KOPT-K1 (cell line): ENCODE data around the gene NBEA.
"Not testable (repeated sequence)": the region's sequence is repeated elsewhere in the genome, so short reads cannot be mapped to it uniquely, and the experiment has no call there.

Experiments
- H3K27ac ChIP-seq: fragments of 200-600 bp; sonication (generic); 2 replicates; pipeline ENCODE4 v1.5.1; 2016; ENCODE audit warnings: antibody characterized with exemption, mild to moderate bottlenecking, low read depth, low read length; ENCODE audit not compliant: poor library complexity, severe bottlenecking
- H3K36me3 ChIP-seq: fragments of 200-600 bp; sonication (generic); 2 replicates; pipeline ENCODE4 v1.5.1; 2017; ENCODE audit warnings: antibody characterized with exemption, mild to moderate bottlenecking, low read length, moderate library complexity; ENCODE audit not compliant: insufficient read depth
- H3K9me3 ChIP-seq: fragments of 200-600 bp; sonication (generic); 2 replicates; pipeline ENCODE4 v1.5.1; 2017; ENCODE audit warnings: antibody characterized with exemption, low read length, mild to moderate bottlenecking; ENCODE audit not compliant: insufficient read depth, poor library complexity, severe bottlenecking

Gene NBEA, protein sequence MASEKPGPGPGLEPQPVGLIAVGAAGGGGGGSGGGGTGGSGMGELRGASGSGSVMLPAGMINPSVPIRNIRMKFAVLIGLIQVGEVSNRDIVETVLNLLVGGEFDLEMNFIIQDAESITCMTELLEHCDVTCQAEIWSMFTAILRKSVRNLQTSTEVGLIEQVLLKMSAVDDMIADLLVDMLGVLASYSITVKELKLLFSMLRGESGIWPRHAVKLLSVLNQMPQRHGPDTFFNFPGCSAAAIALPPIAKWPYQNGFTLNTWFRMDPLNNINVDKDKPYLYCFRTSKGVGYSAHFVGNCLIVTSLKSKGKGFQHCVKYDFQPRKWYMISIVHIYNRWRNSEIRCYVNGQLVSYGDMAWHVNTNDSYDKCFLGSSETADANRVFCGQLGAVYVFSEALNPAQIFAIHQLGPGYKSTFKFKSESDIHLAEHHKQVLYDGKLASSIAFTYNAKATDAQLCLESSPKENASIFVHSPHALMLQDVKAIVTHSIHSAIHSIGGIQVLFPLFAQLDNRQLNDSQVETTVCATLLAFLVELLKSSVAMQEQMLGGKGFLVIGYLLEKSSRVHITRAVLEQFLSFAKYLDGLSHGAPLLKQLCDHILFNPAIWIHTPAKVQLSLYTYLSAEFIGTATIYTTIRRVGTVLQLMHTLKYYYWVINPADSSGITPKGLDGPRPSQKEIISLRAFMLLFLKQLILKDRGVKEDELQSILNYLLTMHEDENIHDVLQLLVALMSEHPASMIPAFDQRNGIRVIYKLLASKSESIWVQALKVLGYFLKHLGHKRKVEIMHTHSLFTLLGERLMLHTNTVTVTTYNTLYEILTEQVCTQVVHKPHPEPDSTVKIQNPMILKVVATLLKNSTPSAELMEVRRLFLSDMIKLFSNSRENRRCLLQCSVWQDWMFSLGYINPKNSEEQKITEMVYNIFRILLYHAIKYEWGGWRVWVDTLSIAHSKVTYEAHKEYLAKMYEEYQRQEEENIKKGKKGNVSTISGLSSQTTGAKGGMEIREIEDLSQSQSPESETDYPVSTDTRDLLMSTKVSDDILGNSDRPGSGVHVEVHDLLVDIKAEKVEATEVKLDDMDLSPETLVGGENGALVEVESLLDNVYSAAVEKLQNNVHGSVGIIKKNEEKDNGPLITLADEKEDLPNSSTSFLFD (N-terminal part only)

DNA sequence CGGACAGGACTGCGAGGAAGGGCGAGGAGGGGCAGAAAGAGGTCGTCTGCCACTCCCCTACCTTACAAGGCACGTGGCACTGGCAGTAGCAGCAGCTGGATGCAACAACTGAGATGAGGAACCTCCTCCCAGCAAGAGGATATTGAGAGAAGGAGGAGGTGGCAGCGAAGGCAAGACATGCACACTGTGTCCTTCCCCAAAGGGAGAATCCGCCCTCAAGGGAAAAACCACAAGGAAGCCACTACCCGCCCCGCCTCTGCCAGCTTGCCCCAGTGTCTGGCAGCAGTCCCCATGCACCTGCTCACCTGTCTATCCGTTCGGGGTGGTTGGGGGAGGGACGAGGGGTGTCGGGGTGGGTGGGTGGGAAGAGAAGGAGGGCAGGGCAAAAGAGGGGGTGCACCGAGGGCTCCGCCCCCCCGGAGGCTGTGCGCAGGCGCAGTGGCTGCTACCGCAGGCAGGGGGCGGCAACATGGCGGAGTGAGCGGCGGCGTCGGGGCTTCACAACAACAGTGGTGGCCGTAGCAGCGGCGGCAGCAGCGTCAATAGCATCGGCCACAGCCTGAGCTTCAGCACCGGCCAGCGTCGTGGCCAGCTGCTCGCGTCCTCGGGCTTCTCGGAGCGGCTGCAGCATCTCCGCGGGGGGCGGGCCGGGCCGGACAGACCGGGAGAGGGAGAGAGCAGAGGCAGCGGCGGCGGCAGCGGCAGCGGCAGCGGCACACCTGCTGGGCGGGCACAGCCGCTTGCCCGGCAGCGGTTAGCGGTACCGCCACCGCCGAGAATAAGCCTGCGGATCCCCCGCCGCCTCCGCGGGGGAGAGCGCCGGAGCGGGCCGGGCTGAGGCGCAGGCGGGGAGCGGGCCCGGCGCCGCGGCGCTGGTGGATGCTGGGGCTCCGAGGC, at the start of gene NBEA:
Gene NBEA, plus strand, starts transcription at position 436 of the 897 bp plus-strand sequence. CDS start 551 bp downstream, outside the sequence.
- no peaks in the 10 kb centered on the region for H3K9me3 ChIP-seq
- H3K27ac ChIP-seq = no peak within 1 kb of the TSS
- H3K36me3 ChIP-seq = no peaks in the 10 kb centered on the region

DNA sequence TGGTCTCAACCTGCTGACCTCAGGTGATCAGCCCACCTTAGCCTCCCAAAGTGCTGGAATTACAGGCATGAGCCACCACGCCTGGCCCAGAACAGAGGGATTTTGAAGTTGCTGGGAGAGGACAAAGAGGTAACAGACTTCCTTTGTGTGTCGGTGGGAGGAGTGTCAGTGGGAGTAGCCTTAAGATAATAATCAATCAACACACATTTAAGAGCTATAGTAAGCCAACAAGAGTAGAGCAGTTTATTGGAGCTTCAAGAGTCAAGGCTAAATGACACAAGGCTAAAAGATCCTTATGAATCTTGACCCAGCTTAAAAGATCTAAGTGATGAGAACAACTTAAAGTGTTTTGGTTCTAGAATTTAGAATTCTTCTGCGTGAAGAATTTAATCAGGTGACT, 47.3 kb upstream of the NBEA start:
- Histone ChIP-seq H3K9me3 (no peaks in the 10 kb centered on the region), H3K36me3 (no peaks in the 10 kb centered on the region), H3K27ac (no peak overlapping the region)

DNA sequence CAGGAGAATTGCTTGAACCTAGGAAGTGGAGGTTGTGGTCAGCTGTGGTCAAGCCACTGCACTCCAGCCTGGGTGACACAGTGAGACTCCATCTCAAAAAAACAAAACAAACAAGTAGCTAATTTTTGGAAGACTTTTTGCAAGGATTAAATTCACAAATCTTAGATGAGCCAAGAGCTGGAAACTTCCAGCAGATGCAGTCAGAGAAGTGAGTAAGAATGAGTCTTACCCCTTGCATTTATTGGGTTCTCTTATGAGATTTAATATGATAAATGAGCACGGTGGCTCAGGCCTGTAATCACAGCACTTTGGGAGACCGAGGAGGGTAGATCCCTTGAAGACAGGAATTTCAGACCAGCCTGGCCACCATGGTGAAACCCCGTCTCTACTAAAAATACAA, 44.9 kb upstream of the NBEA start:
- Histone ChIP-seq H3K36me3 (no peaks in the 10 kb centered on the region), H3K27ac (no peak overlapping the region), H3K9me3 (no peaks in the 10 kb centered on the region)

DNA sequence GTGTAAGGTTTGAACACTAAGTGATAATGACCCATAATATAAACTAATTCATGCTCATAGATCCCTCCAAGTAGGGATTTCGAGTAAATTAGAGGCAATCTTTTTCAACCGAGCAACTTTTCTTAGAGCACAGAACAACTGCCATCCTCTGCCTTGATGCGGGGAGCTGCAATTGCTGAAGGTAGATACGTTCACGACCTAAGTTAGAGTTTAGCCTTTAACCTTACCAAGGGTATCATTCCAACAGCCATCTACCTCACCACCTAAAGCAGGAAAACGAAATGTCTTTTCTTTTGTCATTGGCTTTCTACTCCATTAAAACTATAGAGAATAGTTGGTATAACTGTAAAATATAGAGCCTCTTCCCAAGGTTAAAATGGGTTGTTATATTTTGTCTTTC, 42.2 kb upstream of the NBEA start:
- Histone ChIP-seq H3K27ac (no peak overlapping the region), H3K9me3 (no peaks in the 10 kb centered on the region), H3K36me3 (no peaks in the 10 kb centered on the region)

DNA sequence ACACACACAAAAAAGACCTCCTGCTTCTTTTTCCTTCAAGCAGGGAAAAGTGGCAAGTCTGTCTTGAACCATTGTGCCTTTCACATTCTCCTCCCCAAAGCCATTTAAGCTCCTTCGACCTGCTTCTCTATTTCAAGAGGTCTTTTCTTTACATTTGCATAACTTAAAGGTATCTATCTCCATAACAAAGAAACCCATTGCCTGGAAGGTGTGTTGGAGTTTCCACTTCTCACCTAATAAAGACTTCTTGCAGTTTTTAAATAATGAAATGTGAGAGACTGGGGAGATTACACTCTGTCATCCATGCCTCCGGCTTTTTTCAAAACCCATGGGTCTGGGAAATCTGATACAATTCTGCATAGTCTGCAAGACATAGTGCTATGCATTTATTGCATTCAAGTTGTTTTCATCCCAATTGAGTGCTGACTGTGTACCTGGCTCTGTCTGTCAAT, 41.8 kb upstream of the NBEA start:
- H3K9me3 ChIP-seq = no peaks in the 10 kb centered on the region
- no peaks in the 10 kb centered on the region for H3K36me3 ChIP-seq
- no peak overlapping the region for H3K27ac ChIP-seq

DNA sequence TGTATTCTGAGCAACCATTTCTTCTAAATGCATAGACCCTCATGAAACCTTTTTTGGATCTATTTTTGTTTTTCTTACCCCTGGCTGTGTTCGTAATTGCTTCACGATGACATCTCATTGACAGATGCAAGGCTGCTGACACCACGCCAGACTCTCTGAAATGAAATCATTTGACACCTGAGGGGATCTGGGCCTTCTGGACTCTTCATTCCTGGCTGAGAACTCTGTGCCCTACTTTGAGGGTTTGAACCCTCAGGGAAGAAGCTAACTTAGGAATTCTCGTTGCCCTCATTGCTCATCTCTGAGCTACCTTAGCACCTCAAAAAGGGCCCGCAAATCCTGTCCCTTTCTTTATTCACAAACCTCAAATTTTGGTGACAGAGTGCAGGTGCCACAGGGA, 40.5 kb upstream of the NBEA start:
- Histone ChIP-seq H3K36me3 (no peaks in the 10 kb centered on the region), H3K9me3 (no peaks in the 10 kb centered on the region), H3K27ac (no peak overlapping the region)

DNA sequence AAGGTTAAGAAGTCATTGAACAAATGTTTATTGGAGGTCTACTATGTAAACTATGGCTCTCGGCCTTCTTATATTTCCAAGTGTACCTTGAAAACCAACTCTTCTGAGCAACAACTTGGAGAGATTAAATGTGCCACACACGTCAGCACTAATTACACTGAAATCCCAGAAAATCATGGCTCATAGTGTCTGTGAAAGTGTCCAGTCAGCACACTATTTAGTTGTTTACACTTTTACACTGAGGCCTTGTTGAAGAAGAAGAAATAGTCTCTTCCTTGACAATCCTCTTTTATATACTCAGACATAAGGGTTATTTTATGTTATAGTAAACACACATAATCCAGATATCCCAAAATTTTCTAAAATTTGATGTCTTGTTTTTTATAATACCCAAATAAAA, 30.9 kb upstream of the NBEA start:
- Histone ChIP-seq H3K36me3 (no peaks in the 10 kb centered on the region), H3K9me3 (no peaks in the 10 kb centered on the region), H3K27ac (no peak overlapping the region)

DNA sequence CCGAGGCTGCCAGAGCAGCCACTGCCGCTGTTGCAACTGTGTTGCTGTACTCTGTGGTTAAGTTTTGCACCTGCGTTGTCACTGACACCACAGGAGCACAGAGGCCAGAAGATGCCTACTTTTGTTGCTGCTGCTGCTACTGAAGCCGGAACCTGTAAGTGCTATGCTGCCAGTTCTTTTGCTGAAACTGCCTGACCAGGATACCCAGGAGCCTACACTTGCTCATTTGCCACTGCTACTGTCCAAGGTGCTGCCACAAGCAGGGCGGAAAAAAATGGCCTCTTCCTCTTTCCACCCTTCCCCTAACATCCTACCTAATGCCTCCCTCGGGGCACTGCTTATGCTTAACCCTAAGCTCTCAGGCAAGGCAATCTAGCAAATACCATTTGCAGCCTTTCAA, 29.0 kb upstream of the NBEA start:
- Histone ChIP-seq H3K36me3 (no peaks in the 10 kb centered on the region), H3K27ac (no peak overlapping the region), H3K9me3 (no peaks in the 10 kb centered on the region)

DNA sequence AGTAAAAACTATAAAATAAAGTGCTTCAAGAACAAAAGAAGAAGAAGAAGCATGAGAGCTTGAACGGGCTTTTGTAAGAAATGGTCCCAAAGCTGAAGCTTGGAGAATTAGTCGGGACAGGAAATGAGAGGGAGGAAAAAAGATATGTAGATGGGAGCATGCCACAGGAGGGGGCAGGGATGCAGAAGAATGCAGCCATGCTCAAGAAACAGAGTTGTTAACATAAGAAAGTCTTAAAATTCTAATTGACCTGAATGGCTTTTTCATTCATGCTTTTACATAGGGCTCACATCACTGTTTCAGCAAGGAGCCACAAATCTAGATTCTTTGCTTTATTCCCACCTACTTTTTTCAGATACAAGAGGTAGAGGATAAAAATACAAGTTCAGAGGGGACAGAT, 27.7 kb upstream of the NBEA start:
- Histone ChIP-seq H3K36me3 (no peaks in the 10 kb centered on the region), H3K9me3 (no peaks in the 10 kb centered on the region), H3K27ac (no peak overlapping the region)

DNA sequence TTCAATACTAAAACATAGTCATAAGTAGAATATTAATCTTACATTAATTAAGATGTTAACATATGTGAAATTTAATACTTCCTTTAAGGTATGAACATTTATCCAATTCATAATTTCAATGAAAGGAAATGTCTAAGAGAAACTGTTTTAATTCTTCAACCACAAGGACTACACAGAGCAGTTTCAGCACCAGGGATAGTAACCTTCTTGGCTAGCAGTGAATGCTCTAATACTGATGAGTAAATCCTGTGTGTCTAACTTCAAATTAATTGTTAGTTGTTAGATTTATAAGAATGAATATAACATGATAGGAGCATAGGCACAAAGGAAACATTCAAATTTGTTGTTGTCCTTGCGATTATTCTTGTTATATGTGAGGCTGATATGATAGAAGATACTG, 15.6 kb upstream of the NBEA start:
- H3K9me3 ChIP-seq = no peaks in the 10 kb centered on the region
- H3K36me3 ChIP-seq = no peaks in the 10 kb centered on the region
- H3K27ac ChIP-seq = no peak overlapping the region

DNA sequence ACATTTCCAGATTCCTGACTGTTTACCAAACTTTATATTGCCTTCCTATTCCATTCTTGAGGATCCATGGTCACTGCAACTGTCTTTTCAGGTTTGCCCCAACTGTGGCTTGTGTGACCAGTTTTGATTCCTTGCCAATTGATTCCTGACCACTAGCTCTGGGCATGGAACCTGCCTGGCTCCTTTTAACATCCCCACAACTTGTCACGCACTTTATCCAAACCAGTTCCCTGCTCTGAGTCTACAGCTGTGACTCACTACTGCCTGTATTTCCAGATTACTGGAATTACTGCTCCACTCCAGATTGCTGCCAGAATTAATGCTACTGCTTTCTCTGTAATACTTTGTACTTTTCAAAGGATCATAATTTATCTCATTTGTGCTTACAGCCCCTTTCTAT, 13.4 kb upstream of the NBEA start:
- H3K9me3 ChIP-seq, H3K36me3 ChIP-seq, H3K27ac ChIP-seq: not testable (repeated sequence)

DNA sequence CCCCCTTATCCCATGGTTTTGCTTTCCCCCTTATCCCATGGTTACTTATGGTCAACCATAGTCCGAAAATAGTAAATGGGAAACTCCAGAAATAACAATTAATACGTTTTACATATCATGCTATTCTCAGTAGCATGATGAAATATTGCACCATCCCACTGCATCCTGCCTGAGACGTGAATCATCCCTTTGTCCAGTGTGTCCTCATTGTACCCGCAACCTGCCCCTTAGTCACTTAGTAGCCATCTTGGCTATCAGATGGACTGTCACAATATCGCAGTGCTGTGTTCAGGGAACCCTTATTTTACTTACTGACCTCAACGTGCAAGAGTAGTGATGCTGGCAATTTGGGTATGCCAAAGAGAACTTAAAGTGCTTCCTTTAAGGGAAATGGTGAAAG, 10.5 kb upstream of the NBEA start:
- no peaks in the 10 kb centered on the region for H3K9me3 ChIP-seq

DNA sequence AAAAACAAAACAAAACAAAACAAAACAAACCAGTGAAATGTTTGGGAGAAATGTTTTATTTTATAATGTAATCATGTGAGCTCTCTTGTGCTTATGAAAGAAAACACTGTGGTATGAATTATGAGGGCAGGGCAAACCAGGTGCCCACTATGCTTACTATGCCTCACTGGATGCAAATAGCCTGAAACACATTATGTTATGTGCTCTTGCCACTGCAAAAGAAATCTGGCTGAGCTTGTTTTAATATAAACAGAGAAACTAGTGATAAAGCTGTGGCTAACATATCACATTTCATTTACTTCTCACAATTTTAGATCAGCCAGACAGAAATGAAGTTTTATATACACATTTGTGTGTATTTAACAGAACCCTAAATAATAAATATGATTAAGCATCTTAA, 8.7 kb upstream of the NBEA start:
- H3K27ac ChIP-seq = no peak overlapping the region
- H3K9me3 ChIP-seq = no peaks in the 10 kb centered on the region
- no peaks in the 10 kb centered on the region for H3K36me3 ChIP-seq

More for the DNA sequence above, 10.5 kb upstream of the NBEA start:
- H3K27ac ChIP-seq = no peak overlapping the region
- no peaks in the 10 kb centered on the region for H3K36me3 ChIP-seq

DNA sequence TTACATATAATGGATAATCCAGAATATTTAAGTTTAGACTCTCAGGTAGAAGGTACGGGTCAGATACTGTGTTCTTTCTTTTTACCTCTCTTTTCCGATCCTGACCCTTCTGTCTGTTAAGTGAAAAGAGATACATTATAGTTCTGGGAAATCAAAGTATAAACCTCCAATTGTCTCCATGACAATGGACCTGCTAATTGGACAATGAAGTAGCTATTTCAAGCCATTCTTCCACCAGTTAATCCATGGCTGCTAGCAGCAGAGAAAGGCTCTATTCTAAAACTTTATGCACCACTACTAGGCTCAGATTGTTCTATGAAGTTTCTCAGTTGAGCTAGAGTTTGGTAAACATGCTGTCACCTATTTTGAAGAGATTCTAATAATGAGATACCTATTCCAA, 8.3 kb upstream of the NBEA start:
- Histone ChIP-seq H3K36me3 (no peaks in the 10 kb centered on the region), H3K9me3 (no peaks in the 10 kb centered on the region), H3K27ac (no peak overlapping the region)
